WTC11 (cell line): ENCODE results near the gene MIA3. TPM values are rescaled to one million over a fixed set of nuclear protein-coding genes. Genes with fewer than 3 reads are reported as not detected.

Experiments used
- ATAC-seq: fragments of 200-7000 bp; cut with Tn5 transposase; 2 replicates; pipeline ENCODE4 v1.10.0; 2021; ENCODE audit warnings: mild to moderate bottlenecking, moderate library complexity
- CTCF ChIA-PET: fragments of 300-600 bp; sonication (Branson Sonifier 250); formaldehyde crosslinking; loops from one replicate; lab custom pipeline; 2021; ENCODE audit warnings: antibody characterized with exemption; lab: Charles Lee
- POLR2A ChIA-PET: fragments of 350-600 bp; sonication (Branson Sonifier 250); formaldehyde crosslinking; loops from one replicate; lab custom pipeline; 2021; ENCODE audit warnings: antibody characterized with exemption; lab: Charles Lee
- DNase-seq: peaks from one replicate; pipeline ENCODE4 v3.0.0; 2021; ENCODE audit warnings: low spot score
- H3K27ac Mint-ChIP-seq: 2 replicates; pipeline ENCODE4 v1.8.0; 2021; ENCODE audit warnings: mixed read lengths
- H3K27me3 Mint-ChIP-seq: 2 replicates; pipeline ENCODE4 v1.8.0; 2021; ENCODE audit warnings: low read depth, mild to moderate bottlenecking, moderate library complexity, mixed read lengths
- H3K36me3 Mint-ChIP-seq: 2 replicates; pipeline ENCODE4 v1.8.0; 2021; ENCODE audit warnings: mixed read lengths
- H3K4me1 Mint-ChIP-seq: 2 replicates; pipeline ENCODE4 v1.8.0; 2022; ENCODE audit warnings: mixed read lengths
- H3K4me3 Mint-ChIP-seq: 2 replicates; pipeline ENCODE4 v1.8.0; 2021; ENCODE audit warnings: mild to moderate bottlenecking, moderate library complexity, mixed read lengths
- H3K9me3 Mint-ChIP-seq: 2 replicates; pipeline ENCODE4 v1.8.0; 2021; ENCODE audit warnings: mixed read lengths
- CREB1 ChIP-seq: sonication (generic); formaldehyde crosslinking; IDR thresholded peaks from 2 replicates; pipeline ENCODE4 v1.8.0; 2023; ENCODE audit warnings: mild to moderate bottlenecking, missing genetic modification reagents
- CREM ChIP-seq: sonication (generic); formaldehyde crosslinking; IDR thresholded peaks from 2 replicates; pipeline ENCODE4 v1.8.1; 2022; ENCODE audit warnings: mild to moderate bottlenecking, missing genetic modification reagents, moderate library complexity
- E2F5 ChIP-seq: sonication (generic); formaldehyde crosslinking; IDR thresholded peaks from 2 replicates; pipeline ENCODE4 v1.8.1; 2022; ENCODE audit warnings: mild to moderate bottlenecking, moderate library complexity, missing genetic modification reagents
- HMGA2 ChIP-seq: fragments of 250-450 bp; sonication (Bioruptor Pico); IDR thresholded peaks from 2 replicates; pipeline ENCODE4 v1.4.0; 2021; ENCODE audit warnings: mild to moderate bottlenecking, moderate library complexity
- IRF2 ChIP-seq: sonication (generic); formaldehyde crosslinking; IDR thresholded peaks from 2 replicates; pipeline ENCODE4 v1.8.0; 2022; ENCODE audit warnings: low read depth, missing genetic modification reagents, borderline replicate concordance
- JUN ChIP-seq: sonication (generic); formaldehyde crosslinking; IDR thresholded peaks from 2 replicates; pipeline ENCODE4 v1.8.0; 2023; ENCODE audit warnings: mild to moderate bottlenecking, missing genetic modification reagents
- KAT7 ChIP-seq: sonication (generic); formaldehyde crosslinking; IDR thresholded peaks from 2 replicates; pipeline ENCODE4 v1.8.1; 2023; ENCODE audit warnings: missing genetic modification reagents, mild to moderate bottlenecking, borderline replicate concordance
- NR1H2 ChIP-seq: sonication (generic); formaldehyde crosslinking; IDR thresholded peaks from 2 replicates; pipeline ENCODE4 v1.9.0; 2021; ENCODE audit warnings: mild to moderate bottlenecking, moderate library complexity, missing genetic modification reagents
- SMAD4 ChIP-seq: sonication (generic); formaldehyde crosslinking; IDR thresholded peaks from 2 replicates; pipeline ENCODE4 v1.8.0; 2022; ENCODE audit warnings: mild to moderate bottlenecking, missing genetic modification reagents
- SP1 ChIP-seq: sonication (generic); formaldehyde crosslinking; conservative IDR thresholded peaks from 2 replicates; pipeline ENCODE4 v1.8.1; 2022; ENCODE audit warnings: missing genetic modification reagents
- STAT6 ChIP-seq: sonication (generic); formaldehyde crosslinking; conservative IDR thresholded peaks from 2 replicates; pipeline ENCODE4 v1.8.1; 2023; ENCODE audit warnings: mild to moderate bottlenecking, low read depth, missing genetic modification reagents, moderate library complexity
- TEAD1 ChIP-seq: sonication (generic); formaldehyde crosslinking; IDR thresholded peaks from 2 replicates; pipeline ENCODE4 v1.8.0; 2022; ENCODE audit warnings: mild to moderate bottlenecking, missing genetic modification reagents
- TP53 ChIP-seq: sonication (generic); formaldehyde crosslinking; IDR thresholded peaks from 2 replicates; pipeline ENCODE4 v1.8.1; 2023; ENCODE audit warnings: mild to moderate bottlenecking, missing genetic modification reagents
- ZBTB43 ChIP-seq: sonication (generic); formaldehyde crosslinking; IDR thresholded peaks from 2 replicates; pipeline ENCODE4 v1.8.1; 2023; ENCODE audit warnings: mild to moderate bottlenecking, missing genetic modification reagents
- ZNF263 ChIP-seq: sonication (generic); formaldehyde crosslinking; IDR thresholded peaks from 2 replicates; pipeline ENCODE4 v1.8.1; 2022; ENCODE audit warnings: low read depth, mild to moderate bottlenecking, moderate library complexity, missing genetic modification reagents
- ZNF416 ChIP-seq: fragments of 250-450 bp; sonication (Bioruptor Pico); IDR thresholded peaks from 2 replicates; pipeline ENCODE4 v1.9.0; 2021; ENCODE audit warnings: mild to moderate bottlenecking, inconsistent platforms
- ZNF425 ChIP-seq: fragments of 250-450 bp; sonication (Bioruptor Pico); conservative IDR thresholded peaks from 2 replicates; pipeline ENCODE4 v1.9.0; 2021; ENCODE audit warnings: mild to moderate bottlenecking
- total RNA-seq: library from RNA; stranded (reverse); gene quantifications from 3 replicates; pipeline ENCODE4 v1.2.3, GENCODE V29; 2021
- TF ChIP-seq, protein P1 (sequence below): sonication (generic); formaldehyde crosslinking; IDR thresholded peaks from 2 replicates; pipeline ENCODE4 v1.8.1; 2023; ENCODE audit warnings: mild to moderate bottlenecking, missing genetic modification reagents
- TF ChIP-seq, protein P2 (sequence below): sonication (generic); formaldehyde crosslinking; IDR thresholded peaks from 2 replicates; pipeline ENCODE4 v1.8.0; 2023; ENCODE audit warnings: missing genetic modification reagents
- TF ChIP-seq, protein P3 (sequence below): fragments of 250-450 bp; sonication (Bioruptor Pico); IDR thresholded peaks from 2 replicates; pipeline ENCODE4 v1.9.0; 2021; ENCODE audit warnings: moderate library complexity, mild to moderate bottlenecking, inconsistent platforms, borderline replicate concordance

The MIA3 gene
- total RNA-seq, 1 experiment from 2014 or later, result 70.0 TPM

DNA sequence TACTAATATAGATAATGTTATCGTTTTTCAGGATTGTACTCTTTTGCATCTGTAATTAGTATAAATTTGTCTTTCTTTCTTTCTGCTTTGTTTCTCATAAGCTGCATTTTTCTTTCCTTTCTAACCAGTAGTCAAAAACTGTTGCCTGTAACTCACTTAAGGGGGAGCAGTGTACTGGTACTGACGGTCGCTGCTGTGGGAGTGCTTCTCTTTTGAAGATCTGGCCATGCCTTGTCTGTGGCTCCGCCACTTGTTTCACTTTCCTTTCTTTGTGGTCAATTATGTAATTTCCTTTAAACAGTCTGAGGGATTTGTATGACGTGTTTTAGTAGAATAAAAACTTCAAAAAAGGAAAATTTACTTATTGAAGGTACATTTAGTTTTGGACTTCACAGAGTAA lies 37.0 kb downstream of the MIA3 start (continued):
- no peak for TF ChIP-seq CREB1 (CRISPR knock-in tag)
- no peak for TF ChIP-seq ZNF416 (CRISPR knock-in tag)
- TF ChIP-seq IRF2, result no peak
- TF ChIP-seq ZBTB43, result no peak

DNA sequence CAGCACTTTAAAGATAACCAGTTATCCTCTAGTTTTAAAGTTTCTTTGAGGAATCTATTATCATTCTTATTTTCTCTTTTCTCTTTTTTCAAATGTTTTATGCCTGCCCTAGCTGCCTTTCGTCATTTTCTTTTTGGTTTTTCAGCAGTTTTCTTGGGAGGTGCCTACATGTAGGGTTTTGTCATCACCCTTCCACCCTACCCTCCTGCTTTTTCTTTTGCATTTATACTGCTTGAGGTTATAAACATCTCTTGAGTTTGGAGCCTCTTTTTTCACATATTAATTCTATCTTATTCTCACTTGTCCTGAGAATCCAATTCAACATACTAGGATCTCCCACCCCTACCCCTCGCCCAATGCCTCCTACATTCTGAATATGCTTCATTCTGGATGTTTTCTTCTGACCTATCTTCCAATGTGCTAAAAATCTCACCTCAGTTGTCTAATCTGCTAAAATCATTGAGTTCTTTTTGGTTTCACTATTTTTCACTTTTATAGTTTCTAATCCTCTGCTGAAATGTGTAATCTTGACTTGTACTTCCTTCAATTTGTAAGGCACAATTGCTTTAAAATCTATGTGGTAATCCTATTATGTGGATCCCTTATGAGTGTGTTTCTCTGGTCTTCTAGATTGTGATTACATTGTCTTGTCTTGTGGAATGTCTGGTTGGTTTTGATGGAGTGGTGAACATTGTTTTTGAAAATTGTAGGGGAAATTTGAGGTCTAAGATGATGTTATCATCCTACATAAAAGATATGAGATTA lies 38.7 kb downstream of the MIA3 start:
- no peaks in the 10 kb centered on the region for H3K27me3 Mint-ChIP-seq
- no peak for ATAC-seq
- peaks cover 78% of the 10 kb centered on the region for H3K36me3 Mint-ChIP-seq
- ChIA-PET CTCF (no interaction called here), POLR2A (no interaction called here)
- no peak overlapping the region for H3K4me3 Mint-ChIP-seq
- TF ChIP-seq, protein P1, sequence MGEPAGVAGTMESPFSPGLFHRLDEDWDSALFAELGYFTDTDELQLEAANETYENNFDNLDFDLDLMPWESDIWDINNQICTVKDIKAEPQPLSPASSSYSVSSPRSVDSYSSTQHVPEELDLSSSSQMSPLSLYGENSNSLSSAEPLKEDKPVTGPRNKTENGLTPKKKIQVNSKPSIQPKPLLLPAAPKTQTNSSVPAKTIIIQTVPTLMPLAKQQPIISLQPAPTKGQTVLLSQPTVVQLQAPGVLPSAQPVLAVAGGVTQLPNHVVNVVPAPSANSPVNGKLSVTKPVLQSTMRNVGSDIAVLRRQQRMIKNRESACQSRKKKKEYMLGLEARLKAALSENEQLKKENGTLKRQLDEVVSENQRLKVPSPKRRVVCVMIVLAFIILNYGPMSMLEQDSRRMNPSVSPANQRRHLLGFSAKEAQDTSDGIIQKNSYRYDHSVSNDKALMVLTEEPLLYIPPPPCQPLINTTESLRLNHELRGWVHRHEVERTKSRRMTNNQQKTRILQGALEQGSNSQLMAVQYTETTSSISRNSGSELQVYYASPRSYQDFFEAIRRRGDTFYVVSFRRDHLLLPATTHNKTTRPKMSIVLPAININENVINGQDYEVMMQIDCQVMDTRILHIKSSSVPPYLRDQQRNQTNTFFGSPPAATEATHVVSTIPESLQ (CRISPR knock-in tag), result no peak
- TF ChIP-seq JUN (CRISPR knock-in tag) (no peak), TP53 (CRISPR knock-in tag) (no peak), SP1 (CRISPR knock-in tag) (no peak), KAT7 (CRISPR knock-in tag) (no peak), STAT6 (CRISPR knock-in tag) (no peak), ZNF416 (CRISPR knock-in tag) (no peak), TEAD1 (CRISPR knock-in tag) (no peak), HMGA2 (CRISPR knock-in tag) (no peak), CREM (CRISPR knock-in tag) (no peak), E2F5 (CRISPR knock-in tag) (no peak), SMAD4 (CRISPR knock-in tag) (no peak), ZNF425 (CRISPR knock-in tag) (no peak), ZNF263 (no peak), NR1H2 (CRISPR knock-in tag) (no peak)
- TF ChIP-seq, protein P2, sequence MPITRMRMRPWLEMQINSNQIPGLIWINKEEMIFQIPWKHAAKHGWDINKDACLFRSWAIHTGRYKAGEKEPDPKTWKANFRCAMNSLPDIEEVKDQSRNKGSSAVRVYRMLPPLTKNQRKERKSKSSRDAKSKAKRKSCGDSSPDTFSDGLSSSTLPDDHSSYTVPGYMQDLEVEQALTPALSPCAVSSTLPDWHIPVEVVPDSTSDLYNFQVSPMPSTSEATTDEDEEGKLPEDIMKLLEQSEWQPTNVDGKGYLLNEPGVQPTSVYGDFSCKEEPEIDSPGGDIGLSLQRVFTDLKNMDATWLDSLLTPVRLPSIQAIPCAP (CRISPR knock-in tag), result no peak
- TF ChIP-seq, protein P3, sequence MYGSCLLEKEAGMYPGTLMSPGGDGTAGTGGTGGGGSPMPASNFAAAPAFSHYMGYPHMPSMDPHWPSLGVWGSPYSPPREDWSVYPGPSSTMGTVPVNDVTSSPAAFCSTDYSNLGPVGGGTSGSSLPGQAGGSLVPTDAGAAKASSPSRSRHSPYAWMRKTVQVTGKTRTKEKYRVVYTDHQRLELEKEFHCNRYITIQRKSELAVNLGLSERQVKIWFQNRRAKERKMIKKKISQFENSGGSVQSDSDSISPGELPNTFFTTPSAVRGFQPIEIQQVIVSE (CRISPR knock-in tag), result no peak
- H3K27ac Mint-ChIP-seq, result no peak overlapping the region
- H3K4me1 Mint-ChIP-seq, result no peaks in the 10 kb centered on the region
- no peak for DNase-seq
- no peaks in the 10 kb centered on the region for H3K9me3 Mint-ChIP-seq
